ENCODE data around the gene RLN3. TPM values are rescaled to one million over a fixed set of nuclear protein-coding genes. Genes with fewer than 3 reads are reported as not detected.
A peak's percentile ranks its signal among the peaks of the same experiment; 100 is the strongest.

The RLN3 gene
- total and polyA plus RNA-seq, 9 of the 15 experiments (the other 6 are each of a cell fraction or from before 2014, with no cell fraction given), result 0.31 to 1.2 (median 0.71) TPM; not detected in 6

DNA sequence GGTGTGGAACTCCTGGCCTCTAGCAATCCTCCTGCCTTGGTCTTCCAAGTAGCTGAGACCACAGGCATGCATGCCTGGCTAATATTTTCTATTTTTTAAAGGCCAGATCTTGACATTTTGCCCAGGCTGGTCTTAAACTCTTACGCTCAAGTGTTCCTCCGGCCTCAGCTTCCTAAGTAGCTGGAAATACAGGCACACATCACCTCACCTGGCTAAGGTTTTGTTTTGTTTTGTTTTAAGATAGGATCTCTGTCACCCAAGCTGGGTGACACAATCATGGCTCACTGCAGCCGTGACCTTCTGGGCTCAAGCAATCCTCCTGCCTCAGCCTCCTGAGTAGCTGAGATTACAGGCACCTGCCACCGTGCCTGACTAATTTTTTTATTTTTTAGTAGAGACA, 5.5 kb upstream of the RLN3 start:
- Histone ChIP-seq H3K9me1 (ENCODE audit: control insufficient read depth, insufficient read depth, low read length) (no peaks in the 10 kb centered on the region), H3K4me3 (no peak overlapping the region), H3K27ac (ENCODE audit: extremely low read depth, low read depth, low read length) (peak overlapping the region; percentile 46; the same call in 1 of the 3 replicates), H3K9me3 (replicated peaks; ENCODE audit: control insufficient read depth, insufficient read depth, low read depth, low read length) (no peaks in the 10 kb centered on the region; the same call in 1 of the 2 replicates), H3K79me2 (ENCODE audit: control insufficient read depth, insufficient read depth, low read length) (no peaks in the 10 kb centered on the region), H3K4me1 (replicated peaks in 1 of 2; ENCODE audit: control insufficient read depth in 2 of 2, insufficient read depth in 2 of 2, low read length in 2 of 2) (peaks cover 12 to 19% of the 10 kb centered on the region in 2 experiments), H4K20me1 (replicated peaks; ENCODE audit: control insufficient read depth, insufficient read depth, low read length) (no peaks in the 10 kb centered on the region), H3K36me3 (ENCODE audit: control insufficient read depth, insufficient read depth, low read length) (no peaks in the 10 kb centered on the region), H3K9ac (ENCODE audit: insufficient read depth in 1 of 2, low read depth in 2 of 2, low read length in 2 of 2) (no peak overlapping the region), H3K4me2 (ENCODE audit: insufficient read depth, low read length) (no peak overlapping the region), H2AFZ (ENCODE audit: low read depth, low read length) (peak overlapping the region; percentile 91), H3K27me3 (ENCODE audit: control insufficient read depth in 2 of 2, insufficient read depth in 2 of 2, low read length in 2 of 2) (no peaks in the 10 kb centered on the region)
- intact Hi-C loops (cut with micrococcal nuclease), result no loop called here
- DNase-seq (ENCODE audit: extremely low read depth in 1 of 4, low spot score in 3 of 4) (no peak), ATAC-seq (no peak), FAIRE-seq (no peak)
- no TSS peak for BruUV-seq (replicated peaks)
- ChIA-PET POLR2A (interaction anchor here (1.1 to 2.1 kb wide), 6 partner anchors 9 to 146 kb away, joined by 3 to 21 read pairs (median 4); partner anchors contain the start of genes IL27RA, NANOS3 and RFX1), CTCF (ENCODE audit: low intra/inter-chr PET ratio) (no interaction called here)
- TF ChIP-seq CBFA2T2 (conservative IDR thresholded peaks at IDR 0.05) (0 out of 2 replicates have a peak, but pooled peaks have one; percentile 10), HSF4 (CRISPR knock-in tag; IDR thresholded peaks at IDR 0.05; ENCODE audit: borderline replicate concordance) (no peak), TAF1 (IDR thresholded peaks at IDR 0.05; ENCODE audit: control insufficient read depth, extremely low read depth, insufficient read depth, low read length, severe bottlenecking) (no peak), KDM1A (IDR thresholded peaks at IDR 0.05) (peak; percentile 38 to 62; a peak in 3 of 4 replicates)
- in situ Hi-C loops (cut with MboI), result no loop called here
- 64% methylated on average over 4 of the region's 4 CpGs for WGBS (ENCODE audit: insufficient coverage, low coverage, missing lambda C conversion rate)

Data from K562 (cell line).